Activated CD4-positive, alpha-beta T cell treated with anti-CD3 and anti-CD28 coated beads, Interleukin-2, amount 10 ng/mL, durations not matched to agents 24 days and 14 days (primary cell): ENCODE data around the gene ANP32A. TPM values are rescaled to one million over a fixed set of nuclear protein-coding genes. Genes with fewer than 3 reads are reported as not detected.

Experiments used
- DNase-seq: peaks from one replicate; pipeline ENCODE4 v3.0.0; 2022
- H3K27ac Mint-ChIP-seq: one replicate; pipeline ENCODE4 v1.8.0; 2022; ENCODE audit warnings: mild to moderate bottlenecking, mixed read lengths
- H3K27me3 Mint-ChIP-seq: one replicate; pipeline ENCODE4 v1.8.0; 2022; ENCODE audit warnings: mixed read lengths
- H3K36me3 Mint-ChIP-seq: one replicate; pipeline ENCODE4 v1.8.0; 2022; ENCODE audit warnings: low read depth, mild to moderate bottlenecking, mixed read lengths
- H3K4me1 Mint-ChIP-seq: one replicate; pipeline ENCODE4 v1.8.0; 2021; ENCODE audit warnings: mixed read lengths
- H3K4me3 Mint-ChIP-seq: one replicate; pipeline ENCODE4 v1.8.0; 2022; ENCODE audit warnings: mild to moderate bottlenecking, moderate library complexity, mixed read lengths
- H3K9me3 Mint-ChIP-seq: one replicate; pipeline ENCODE4 v1.8.0; 2021; ENCODE audit warnings: mixed read lengths
- intact Hi-C: fragments of 100-400 bp; cut with micrococcal nuclease; formaldehyde crosslinking; loops from one replicate; pipeline ENCODE4 v1.15.1; 2023
- total RNA-seq: library from RNA; stranded (reverse); gene quantifications from 2 replicates; pipeline ENCODE4 v1.2.3, GENCODE V29; 2022

The ANP32A gene
- total RNA-seq, 1 donor from 2014 or later: 280 TPM

- no peak for DNase-seq
- no peak overlapping the region for H3K27ac Mint-ChIP-seq
- peaks cover 15% of the 10 kb centered on the region for H3K36me3 Mint-ChIP-seq
- H3K27me3 Mint-ChIP-seq: no peaks in the 10 kb centered on the region
- H3K4me3 Mint-ChIP-seq: no peak overlapping the region
- H3K4me1 Mint-ChIP-seq: peaks cover 64% of the 10 kb centered on the region
- intact Hi-C loops: no loop called here
- H3K9me3 Mint-ChIP-seq: no peaks in the 10 kb centered on the region
Observed at GRCh38 chr15:68800875-68801274, 19.8 kb downstream of the ANP32A start.

GRCh38 chr15:68798346-68799094 lies 22.2 kb downstream of the ANP32A start:
- Mint-ChIP-seq H3K9me3 (no peaks in the 10 kb centered on the region), H3K27me3 (no peaks in the 10 kb centered on the region), H3K27ac (peak overlapping the region; percentile 51), H3K4me3 (no peak overlapping the region), H3K36me3 (peaks cover 25% of the 10 kb centered on the region), H3K4me1 (peaks cover 79% of the 10 kb centered on the region)
- intact Hi-C loops: loop anchor here (5.0 kb wide), 1 partner anchor 34 kb away; no protein-coding TSS in a partner anchor
- DNase-seq: no peak

GRCh38 chr15:68797599-68798345 lies 22.9 kb downstream of the ANP32A start:
- H3K4me3 Mint-ChIP-seq: peak overlapping the region; percentile 61
- peaks cover 83% of the 10 kb centered on the region for H3K4me1 Mint-ChIP-seq
- no peaks in the 10 kb centered on the region for H3K27me3 Mint-ChIP-seq
- intact Hi-C loops: loop anchor here (2.0 to 5.0 kb wide), 2 partner anchors 15 to 35 kb away; no protein-coding TSS in a partner anchor
- H3K36me3 Mint-ChIP-seq: peaks cover 25% of the 10 kb centered on the region
- peak overlapping the region; percentile 88 for H3K27ac Mint-ChIP-seq
- no peaks in the 10 kb centered on the region for H3K9me3 Mint-ChIP-seq
- DNase-seq: no peak

- Mint-ChIP-seq H3K4me3 (peak overlapping the region; percentile 61), H3K9me3 (no peaks in the 10 kb centered on the region), H3K4me1 (peaks cover 86% of the 10 kb centered on the region), H3K27me3 (no peaks in the 10 kb centered on the region), H3K36me3 (peaks cover 25% of the 10 kb centered on the region), H3K27ac (peak overlapping the region; percentile 88)
- peak; percentile 78 for DNase-seq
- intact Hi-C loops: loop anchor here (2.0 to 5.0 kb wide), 2 partner anchors 14 to 35 kb away; no protein-coding TSS in a partner anchor
Observed at GRCh38 chr15:68797191-68797590, 23.5 kb downstream of the ANP32A start.

GRCh38 chr15:68796576-68796975 lies 24.1 kb downstream of the ANP32A start:
- Mint-ChIP-seq H3K4me3 (peak overlapping the region; percentile 73), H3K4me1 (peaks cover 87% of the 10 kb centered on the region), H3K27ac (peak overlapping the region; percentile 63), H3K27me3 (no peaks in the 10 kb centered on the region), H3K9me3 (no peaks in the 10 kb centered on the region), H3K36me3 (peaks cover 23% of the 10 kb centered on the region)
- no peak for DNase-seq
- intact Hi-C loops: loop anchor here (2.0 to 5.0 kb wide), 2 partner anchors 14 to 36 kb away; no protein-coding TSS in a partner anchor

- Mint-ChIP-seq H3K4me3 (peak overlapping the region; percentile 73), H3K27ac (peak overlapping the region; percentile 71)
Observed at GRCh38 chr15:68795298-68795848, 25.3 kb downstream of the ANP32A start.

GRCh38 chr15:68794863-68795262 lies 25.8 kb downstream of the ANP32A start:
- Mint-ChIP-seq H3K27me3 (no peaks in the 10 kb centered on the region), H3K4me3 (peak overlapping the region; percentile 73), H3K4me1 (peaks cover 90% of the 10 kb centered on the region), H3K36me3 (peaks cover 27% of the 10 kb centered on the region), H3K9me3 (no peaks in the 10 kb centered on the region), H3K27ac (peak overlapping the region; percentile 71)
- intact Hi-C loops: loop anchor here (1.0 to 5.0 kb wide), 2 partner anchors 22 to 37 kb away; no protein-coding TSS in a partner anchor
- no peak for DNase-seq

More at GRCh38 chr15:68795298-68795848, 25.3 kb downstream of the ANP32A start:
- peaks cover 25% of the 10 kb centered on the region for H3K36me3 Mint-ChIP-seq
- H3K27me3 Mint-ChIP-seq: no peaks in the 10 kb centered on the region
- H3K9me3 Mint-ChIP-seq: no peaks in the 10 kb centered on the region
- peaks cover 90% of the 10 kb centered on the region for H3K4me1 Mint-ChIP-seq
- intact Hi-C loops: loop anchor here (1.0 to 5.0 kb wide), 2 partner anchors 22 to 37 kb away; no protein-coding TSS in a partner anchor
- peak; percentile 93 for DNase-seq

GRCh38 chr15:68794307-68794706 lies 26.4 kb downstream of the ANP32A start:
- Mint-ChIP-seq H3K9me3 (no peaks in the 10 kb centered on the region), H3K4me3 (peak overlapping the region; percentile 73), H3K27me3 (no peaks in the 10 kb centered on the region), H3K27ac (peak overlapping the region; percentile 71), H3K36me3 (peaks cover 30% of the 10 kb centered on the region), H3K4me1 (peaks cover 89% of the 10 kb centered on the region)
- intact Hi-C loops: no loop called here
- no peak for DNase-seq

GRCh38 chr15:68793776-68794175 lies 26.9 kb downstream of the ANP32A start:
- no peaks in the 10 kb centered on the region for H3K9me3 Mint-ChIP-seq
- intact Hi-C loops: no loop called here
- no peak overlapping the region for H3K27ac Mint-ChIP-seq
- peaks cover 87% of the 10 kb centered on the region for H3K4me1 Mint-ChIP-seq
- H3K27me3 Mint-ChIP-seq: no peaks in the 10 kb centered on the region
- peaks cover 27% of the 10 kb centered on the region for H3K36me3 Mint-ChIP-seq
- no peak overlapping the region for H3K4me3 Mint-ChIP-seq
- DNase-seq: no peak

- Mint-ChIP-seq H3K36me3 (peaks cover 29% of the 10 kb centered on the region), H3K27ac (peak overlapping the region; percentile 59), H3K27me3 (no peaks in the 10 kb centered on the region), H3K4me3 (peak overlapping the region; percentile 44), H3K4me1 (peaks cover 82% of the 10 kb centered on the region), H3K9me3 (no peaks in the 10 kb centered on the region)
- DNase-seq: no peak
- intact Hi-C loops: no loop called here
Observed at GRCh38 chr15:68792901-68793766, 27.6 kb downstream of the ANP32A start.

- peak; percentile 89 for DNase-seq
- intact Hi-C loops: loop anchor here (1.0 kb wide), 1 partner anchor 8 kb away; no protein-coding TSS in a partner anchor
- H3K27ac Mint-ChIP-seq: peak overlapping the region; percentile 81
- peaks cover 71% of the 10 kb centered on the region for H3K4me1 Mint-ChIP-seq
- peaks cover 31% of the 10 kb centered on the region for H3K36me3 Mint-ChIP-seq
- H3K27me3 Mint-ChIP-seq: no peaks in the 10 kb centered on the region
- no peaks in the 10 kb centered on the region for H3K9me3 Mint-ChIP-seq
- H3K4me3 Mint-ChIP-seq: peak overlapping the region; percentile 70
Observed at GRCh38 chr15:68791431-68792283, 29.0 kb downstream of the ANP32A start.

GRCh38 chr15:68790910-68791309 lies 29.8 kb downstream of the ANP32A start:
- H3K36me3 Mint-ChIP-seq: peaks cover 34% of the 10 kb centered on the region
- H3K27ac Mint-ChIP-seq: peak overlapping the region; percentile 81
- no peak for DNase-seq
- peaks cover 65% of the 10 kb centered on the region for H3K4me1 Mint-ChIP-seq
- H3K4me3 Mint-ChIP-seq: peak overlapping the region; percentile 70
- no peaks in the 10 kb centered on the region for H3K27me3 Mint-ChIP-seq
- intact Hi-C loops: loop anchor here (1.0 kb wide), 1 partner anchor 8 kb away; no protein-coding TSS in a partner anchor
- H3K9me3 Mint-ChIP-seq: no peaks in the 10 kb centered on the region
